Measurements from ENCODE around the gene CDH8.

The CDH8 gene

GRCh38 chr16:61654962-61655361 is 381.3 kb downstream of the CDH8 start:
- Histone ChIP-seq H3K18ac (ENCODE audit: low read depth in 1 of 2, low read length in 2 of 2) (no peak overlapping the region), H3K79me1 (replicated peaks; ENCODE audit: low read length, poor library complexity, severe bottlenecking) (no peaks in the 10 kb centered on the region), H3K14ac (ENCODE audit: low read length in 2 of 2) (no peak overlapping the region), H4K8ac (ENCODE audit: low read length) (no peak overlapping the region), H3K27ac (ENCODE audit: low read length, poor library complexity, severe bottlenecking) (no peak overlapping the region), H2BK12ac (ENCODE audit: low read length in 2 of 2) (no peak overlapping the region), H3K4ac (ENCODE audit: low read depth in 1 of 2, low read length in 2 of 2) (no peak overlapping the region), H3K9ac (ENCODE audit: low read length) (no peak overlapping the region), H2BK15ac (ENCODE audit: low read depth, poor library complexity, severe bottlenecking) (no peak overlapping the region), H2BK120ac (ENCODE audit: low read depth, low read length) (no peak overlapping the region), H2AK5ac (ENCODE audit: low read length, severe bottlenecking) (no peak overlapping the region), H3K9me3 (ENCODE audit: control insufficient read depth, low read length) (peaks cover 4% of the 10 kb centered on the region), H3K23ac (ENCODE audit: low read length in 2 of 2) (no peak overlapping the region), H2BK5ac (ENCODE audit: low read depth, low read length, poor library complexity, severe bottlenecking) (no peak overlapping the region), H4K91ac (ENCODE audit: low read length) (no peak overlapping the region), H2AFZ (ENCODE audit: low read depth, low read length) (no peak overlapping the region), H3K36me3 (ENCODE audit: control insufficient read depth in 1 of 2, insufficient read depth in 2 of 2, low read depth in 1 of 2, low read length in 2 of 2) (no peaks in the 10 kb centered on the region), H3K4me2 (ENCODE audit: low read length, poor library complexity, severe bottlenecking) (no peak overlapping the region), H3K27me3 (ENCODE audit: control insufficient read depth in 1 of 2, insufficient read depth in 1 of 2, low read length in 2 of 2) (no peaks in the 10 kb centered on the region), H3K4me3 (ENCODE audit: insufficient read depth in 1 of 2, low read depth in 1 of 2, low read length in 2 of 2) (no peak overlapping the region), H3K4me1 (ENCODE audit: control insufficient read depth, insufficient read depth, low read depth, low read length) (no peaks in the 10 kb centered on the region)
- 100% methylated on average over 1 of the region's 4 CpGs for WGBS
- DNase-seq, result no peak

- no peak overlapping the region for H3K18ac ChIP-seq (ENCODE audit: low read depth in 1 of 2, low read length in 2 of 2)
- H2BK120ac ChIP-seq (ENCODE audit: low read depth, low read length), result no peak overlapping the region
- H2AK5ac ChIP-seq (ENCODE audit: low read length, severe bottlenecking), result no peak overlapping the region
- no peaks in the 10 kb centered on the region for H3K4me1 ChIP-seq (ENCODE audit: control insufficient read depth, insufficient read depth, low read depth, low read length)
- no peak overlapping the region for H3K4me3 ChIP-seq (ENCODE audit: insufficient read depth in 1 of 2, low read depth in 1 of 2, low read length in 2 of 2)
- no peaks in the 10 kb centered on the region for H3K36me3 ChIP-seq (ENCODE audit: control insufficient read depth in 1 of 2, insufficient read depth in 2 of 2, low read depth in 1 of 2, low read length in 2 of 2)
- no peak overlapping the region for H3K9ac ChIP-seq (ENCODE audit: low read length)
- no peak overlapping the region for H3K27ac ChIP-seq (ENCODE audit: low read length, poor library complexity, severe bottlenecking)
- H3K4ac ChIP-seq (ENCODE audit: low read depth in 1 of 2, low read length in 2 of 2), result no peak overlapping the region
- no peaks in the 10 kb centered on the region for H3K27me3 ChIP-seq (ENCODE audit: control insufficient read depth in 1 of 2, insufficient read depth in 1 of 2, low read length in 2 of 2)
- H2AFZ ChIP-seq (ENCODE audit: low read depth, low read length), result no peak overlapping the region
- H3K9me3 ChIP-seq (ENCODE audit: control insufficient read depth, low read length), result peaks cover 4% of the 10 kb centered on the region
- WGBS, result 81% methylated on average over 7 of the region's 7 CpGs
- H2BK5ac ChIP-seq (ENCODE audit: low read depth, low read length, poor library complexity, severe bottlenecking), result no peak overlapping the region
- no peak overlapping the region for H3K4me2 ChIP-seq (ENCODE audit: low read length, poor library complexity, severe bottlenecking)
- no peak overlapping the region for H4K91ac ChIP-seq (ENCODE audit: low read length)
- no peak overlapping the region for H3K23ac ChIP-seq (ENCODE audit: low read length in 2 of 2)
- H3K79me1 ChIP-seq (replicated peaks; ENCODE audit: low read length, poor library complexity, severe bottlenecking), result no peaks in the 10 kb centered on the region
- H2BK12ac ChIP-seq (ENCODE audit: low read length in 2 of 2), result no peak overlapping the region
- no peak overlapping the region for H4K8ac ChIP-seq (ENCODE audit: low read length)
- no peak for DNase-seq
- H2BK15ac ChIP-seq (ENCODE audit: low read depth, poor library complexity, severe bottlenecking), result no peak overlapping the region
- no peak overlapping the region for H3K14ac ChIP-seq (ENCODE audit: low read length in 2 of 2)
Measured at GRCh38 chr16:61653544-61653943, 382.7 kb downstream of the CDH8 start.

- H3K27ac ChIP-seq (ENCODE audit: low read length, poor library complexity, severe bottlenecking), result no peak overlapping the region
- H3K14ac ChIP-seq (ENCODE audit: low read length in 2 of 2), result no peak overlapping the region
- no peak overlapping the region for H3K23ac ChIP-seq (ENCODE audit: low read length in 2 of 2)
- H4K91ac ChIP-seq (ENCODE audit: low read length), result no peak overlapping the region
- H3K4ac ChIP-seq (ENCODE audit: low read depth in 1 of 2, low read length in 2 of 2), result no peak overlapping the region
- no peak overlapping the region for H2BK12ac ChIP-seq (ENCODE audit: low read length in 2 of 2)
- H3K4me3 ChIP-seq (ENCODE audit: insufficient read depth in 1 of 2, low read depth in 1 of 2, low read length in 2 of 2), result no peak overlapping the region
- H3K18ac ChIP-seq (ENCODE audit: low read depth in 1 of 2, low read length in 2 of 2), result no peak overlapping the region
- no peak overlapping the region for H3K4me2 ChIP-seq (ENCODE audit: low read length, poor library complexity, severe bottlenecking)
- no peaks in the 10 kb centered on the region for H3K4me1 ChIP-seq (ENCODE audit: control insufficient read depth, insufficient read depth, low read depth, low read length)
- no peak for DNase-seq
- no peak overlapping the region for H2BK15ac ChIP-seq (ENCODE audit: low read depth, poor library complexity, severe bottlenecking)
- H3K27me3 ChIP-seq (ENCODE audit: control insufficient read depth in 1 of 2, insufficient read depth in 1 of 2, low read length in 2 of 2), result no peaks in the 10 kb centered on the region
- H3K79me1 ChIP-seq (replicated peaks; ENCODE audit: low read length, poor library complexity, severe bottlenecking), result no peaks in the 10 kb centered on the region
- no peaks in the 10 kb centered on the region for H3K9me3 ChIP-seq (ENCODE audit: control insufficient read depth, low read length)
- H3K9ac ChIP-seq (ENCODE audit: low read length), result no peak overlapping the region
- no peak overlapping the region for H2BK5ac ChIP-seq (ENCODE audit: low read depth, low read length, poor library complexity, severe bottlenecking)
- H2AFZ ChIP-seq (ENCODE audit: low read depth, low read length), result no peak overlapping the region
- H2AK5ac ChIP-seq (ENCODE audit: low read length, severe bottlenecking), result no peak overlapping the region
- no peaks in the 10 kb centered on the region for H3K36me3 ChIP-seq (ENCODE audit: control insufficient read depth in 1 of 2, insufficient read depth in 2 of 2, low read depth in 1 of 2, low read length in 2 of 2)
- no peak overlapping the region for H4K8ac ChIP-seq (ENCODE audit: low read length)
- H2BK120ac ChIP-seq (ENCODE audit: low read depth, low read length), result no peak overlapping the region
Measured at GRCh38 chr16:61645561-61645960, 390.7 kb downstream of the CDH8 start.

DNA sequence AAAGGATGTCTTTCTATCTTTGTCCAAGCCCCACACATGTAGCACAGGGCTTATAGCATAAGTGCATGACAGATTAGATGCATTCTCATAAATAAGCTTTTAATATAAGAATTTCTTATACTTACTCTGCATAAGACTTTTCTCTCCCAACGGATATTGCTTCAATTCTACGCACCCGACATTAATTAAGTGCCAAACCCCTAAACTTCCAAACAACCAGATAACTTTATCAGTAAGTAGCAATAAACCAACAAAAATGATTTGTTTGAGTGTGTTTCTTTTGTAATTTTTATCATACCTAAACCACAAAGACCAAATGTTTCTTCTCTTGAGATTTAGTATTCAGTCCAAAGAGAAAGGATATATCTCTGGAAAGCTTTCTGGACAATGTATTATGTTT is 391.5 kb downstream of the CDH8 start:
- Histone ChIP-seq H4K8ac (ENCODE audit: low read length) (no peak overlapping the region), H2AK5ac (ENCODE audit: low read length, severe bottlenecking) (no peak overlapping the region), H2AFZ (ENCODE audit: low read depth, low read length) (no peak overlapping the region), H3K23ac (ENCODE audit: low read length in 2 of 2) (no peak overlapping the region), H3K36me3 (ENCODE audit: control insufficient read depth in 1 of 2, insufficient read depth in 2 of 2, low read depth in 1 of 2, low read length in 2 of 2) (no peaks in the 10 kb centered on the region), H3K4me3 (ENCODE audit: insufficient read depth in 1 of 2, low read depth in 1 of 2, low read length in 2 of 2) (no peak overlapping the region), H3K4me1 (ENCODE audit: control insufficient read depth, insufficient read depth, low read depth, low read length) (no peaks in the 10 kb centered on the region), H2BK15ac (ENCODE audit: low read depth, poor library complexity, severe bottlenecking) (no peak overlapping the region), H3K79me1 (replicated peaks; ENCODE audit: low read length, poor library complexity, severe bottlenecking) (no peaks in the 10 kb centered on the region), H3K14ac (ENCODE audit: low read length in 2 of 2) (no peak overlapping the region), H2BK12ac (ENCODE audit: low read length in 2 of 2) (no peak overlapping the region), H3K4me2 (ENCODE audit: low read length, poor library complexity, severe bottlenecking) (no peak overlapping the region), H2BK5ac (ENCODE audit: low read depth, low read length, poor library complexity, severe bottlenecking) (no peak overlapping the region), H3K4ac (ENCODE audit: low read depth in 1 of 2, low read length in 2 of 2) (no peak overlapping the region), H3K27ac (ENCODE audit: low read length, poor library complexity, severe bottlenecking) (no peak overlapping the region), H3K9me3 (ENCODE audit: control insufficient read depth, low read length) (no peaks in the 10 kb centered on the region), H2BK120ac (ENCODE audit: low read depth, low read length) (no peak overlapping the region), H3K27me3 (ENCODE audit: control insufficient read depth in 1 of 2, insufficient read depth in 1 of 2, low read length in 2 of 2) (no peaks in the 10 kb centered on the region), H3K9ac (ENCODE audit: low read length) (no peak overlapping the region), H3K18ac (ENCODE audit: low read depth in 1 of 2, low read length in 2 of 2) (no peak overlapping the region), H4K91ac (ENCODE audit: low read length) (no peak overlapping the region)
- no peak for DNase-seq
- 92% methylated on average over 3 of the region's 3 CpGs for WGBS

All from mesenchymal stem cell (in vitro differentiated cells and primary cell).